Skeletal muscle tissue (tissue), 4 donors: Measurements from ENCODE around the gene SLC66A2. TPM values are rescaled to one million over a fixed set of nuclear protein-coding genes. Genes with fewer than 3 reads are reported as not detected.
"Not testable (repeated sequence)": the region's sequence is repeated elsewhere in the genome, so short reads cannot be mapped to it uniquely, and the experiment has no call there.

Experiments
- H3K27ac ChIP-seq: one replicate; pipeline ENCODE4 v1.7.0; 2013; ENCODE audit warnings: mild to moderate bottlenecking, low read depth, low read length, inconsistent platforms
- H3K27me3 ChIP-seq, 3 donors: one replicate each; pipeline ENCODE4 v1.7.0; 2013; ENCODE audit warnings: low read length in 3 of 3; ENCODE audit not compliant: control insufficient read depth in 3 of 3, insufficient read depth in 3 of 3
- H3K36me3 ChIP-seq, 3 donors: one replicate each; pipeline ENCODE4 v1.7.0; 2013; ENCODE audit warnings: low read length in 3 of 3; ENCODE audit not compliant: control insufficient read depth in 3 of 3, insufficient read depth in 3 of 3
- H3K4me1 ChIP-seq, 3 donors: one replicate each; pipeline ENCODE4 v1.7.0; 2013; ENCODE audit warnings: low read length in 3 of 3, mild to moderate bottlenecking in 3 of 3; ENCODE audit not compliant: control insufficient read depth in 3 of 3, insufficient read depth in 3 of 3
- H3K4me3 ChIP-seq, 3 donors: one replicate each; pipeline ENCODE4 v1.7.0; 2013; ENCODE audit warnings: low read length in 3 of 3
- H3K9ac ChIP-seq, 3 donors: one replicate each; pipeline ENCODE4 v1.7.0; 2013; ENCODE audit warnings: low read length in 3 of 3, mild to moderate bottlenecking in 3 of 3, moderate library complexity in 2 of 3, low read depth in 1 of 3
- H3K9me3 ChIP-seq, 3 donors: one replicate each; pipeline ENCODE4 v1.7.0; 2013; ENCODE audit warnings: low read length in 3 of 3; ENCODE audit not compliant: control insufficient read depth in 3 of 3
- total RNA-seq: library from RNA; depleted of rRNA; stranded (reverse); fragments of >200 nt; gene quantifications from one replicate; pipeline ENCODE4 v1.2.3, GENCODE V29; 2014
- donor health status: Osteomylitis.

SLC66A2 gene
- total RNA-seq, 1 donor from 2014 or later, result 20.4 TPM

- H3K27ac ChIP-seq, result no peak overlapping the region
- no peaks in the 10 kb centered on the region for H3K36me3 ChIP-seq
- H3K4me3 ChIP-seq, result no peak overlapping the region
- no peaks in the 10 kb centered on the region for H3K4me1 ChIP-seq
- H3K9ac ChIP-seq, result no peak overlapping the region
- H3K9me3 ChIP-seq, result peaks cover 0 to 2% (median 1%) of the 10 kb centered on the region in 3 donors
- H3K27me3 ChIP-seq, result peaks cover 3 to 11% (median 4%) of the 10 kb centered on the region in 3 donors
Observed at GRCh38 chr18:79884294-79884962, 67.0 kb downstream of the SLC66A2 start.

- H3K27me3 ChIP-seq, result peaks cover 4 to 18% (median 11%) of the 10 kb centered on the region in 3 donors
- H3K9ac ChIP-seq, result no peak overlapping the region
- peaks cover 0 to 4% (median 0%) of the 10 kb centered on the region in 3 donors for H3K9me3 ChIP-seq
- H3K27ac ChIP-seq, result no peak overlapping the region
- no peak overlapping the region for H3K4me3 ChIP-seq
- H3K36me3 ChIP-seq, result no peaks in the 10 kb centered on the region
- H3K4me1 ChIP-seq, result no peaks in the 10 kb centered on the region
Observed at GRCh38 chr18:79883461-79884293, 67.8 kb downstream of the SLC66A2 start.

DNA sequence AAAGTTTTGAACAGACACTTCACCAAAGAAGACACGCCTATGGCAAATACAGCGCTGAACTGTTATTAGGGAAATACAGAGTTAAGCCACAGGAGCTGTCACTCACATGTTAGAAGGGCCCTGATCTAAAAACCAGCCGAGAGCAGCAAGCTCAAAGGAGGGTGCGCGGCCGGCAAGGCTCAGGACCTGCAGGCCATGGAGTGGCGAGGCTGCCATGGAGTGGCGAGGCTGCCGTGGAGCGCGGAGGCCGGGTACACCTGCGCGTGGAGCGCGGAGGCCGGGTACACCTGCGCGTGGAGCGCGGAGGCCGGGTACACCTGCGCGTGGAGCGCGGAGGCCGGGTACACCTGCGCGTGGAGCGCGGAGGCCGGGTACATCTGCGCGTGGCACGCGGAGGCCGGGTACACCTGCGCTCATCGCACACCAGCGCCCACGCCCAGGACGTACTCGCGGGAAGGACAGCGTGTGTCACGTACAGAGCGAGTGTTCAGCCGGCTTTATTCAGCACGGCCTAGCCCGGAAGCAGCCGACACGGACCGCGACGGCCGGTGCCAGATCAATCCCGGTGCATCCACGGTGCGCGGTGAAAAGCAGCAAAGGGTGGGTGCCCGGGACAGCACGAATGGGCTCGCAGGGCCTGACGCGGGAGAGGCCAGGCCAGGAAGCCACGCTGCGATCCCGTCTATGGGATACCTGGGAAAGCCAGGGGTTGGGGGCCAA lies 68.8 kb downstream of the SLC66A2 start:
- no peak overlapping the region for H3K4me3 ChIP-seq
- no peaks in the 10 kb centered on the region for H3K36me3 ChIP-seq
- no peak overlapping the region for H3K9ac ChIP-seq
- H3K4me1 ChIP-seq, result peaks cover 0 to 4% (median 3%) of the 10 kb centered on the region in 3 donors
- no peak overlapping the region for H3K27ac ChIP-seq
- H3K9me3 ChIP-seq, result peaks cover 0 to 4% (median 0%) of the 10 kb centered on the region in 3 donors
- H3K27me3 ChIP-seq, result peaks cover 4 to 23% (median 16%) of the 10 kb centered on the region in 3 donors

- no peaks in the 10 kb centered on the region for H3K36me3 ChIP-seq
- H3K27me3 ChIP-seq, result peaks cover 5 to 24% (median 20%) of the 10 kb centered on the region in 3 donors
- peaks cover 0 to 2% (median 0%) of the 10 kb centered on the region in 3 donors for H3K9me3 ChIP-seq
- H3K4me1 ChIP-seq, result peaks cover 2 to 12% (median 9%) of the 10 kb centered on the region in 3 donors
- H3K4me3 ChIP-seq, result no peak overlapping the region
- no peak overlapping the region for H3K9ac ChIP-seq
- no peak overlapping the region for H3K27ac ChIP-seq
Observed at GRCh38 chr18:79881695-79882094, 69.8 kb downstream of the SLC66A2 start.

DNA sequence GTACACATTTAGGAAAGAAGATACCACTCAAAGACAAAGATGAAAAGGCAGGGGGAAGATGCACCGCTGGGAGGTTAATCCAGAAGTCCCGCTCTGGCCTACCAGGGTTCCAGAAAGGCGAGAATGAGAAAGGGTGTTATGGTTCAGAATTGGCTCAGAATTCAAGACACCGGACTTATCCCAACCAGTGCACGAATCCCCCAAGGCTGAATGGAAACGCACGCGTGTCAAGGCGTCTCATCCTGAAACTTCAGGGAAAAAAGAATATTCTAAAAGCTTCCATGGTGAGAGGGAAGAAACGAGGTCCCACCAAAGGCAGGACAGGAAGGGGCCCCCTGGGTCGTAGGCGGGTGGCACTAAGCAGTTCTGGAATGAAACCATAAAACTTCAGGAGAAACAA lies 71.9 kb downstream of the SLC66A2 start:
- Histone ChIP-seq H3K4me3 (no peak overlapping the region), H3K36me3 (no peaks in the 10 kb centered on the region), H3K4me1 (peaks cover 2 to 12% (median 9%) of the 10 kb centered on the region in 3 donors), H3K9ac (no peak overlapping the region), H3K9me3 (peaks cover 0 to 2% (median 0%) of the 10 kb centered on the region in 3 donors), H3K27ac (no peak overlapping the region), H3K27me3 (peaks cover 17 to 33% (median 29%) of the 10 kb centered on the region in 3 donors)

DNA sequence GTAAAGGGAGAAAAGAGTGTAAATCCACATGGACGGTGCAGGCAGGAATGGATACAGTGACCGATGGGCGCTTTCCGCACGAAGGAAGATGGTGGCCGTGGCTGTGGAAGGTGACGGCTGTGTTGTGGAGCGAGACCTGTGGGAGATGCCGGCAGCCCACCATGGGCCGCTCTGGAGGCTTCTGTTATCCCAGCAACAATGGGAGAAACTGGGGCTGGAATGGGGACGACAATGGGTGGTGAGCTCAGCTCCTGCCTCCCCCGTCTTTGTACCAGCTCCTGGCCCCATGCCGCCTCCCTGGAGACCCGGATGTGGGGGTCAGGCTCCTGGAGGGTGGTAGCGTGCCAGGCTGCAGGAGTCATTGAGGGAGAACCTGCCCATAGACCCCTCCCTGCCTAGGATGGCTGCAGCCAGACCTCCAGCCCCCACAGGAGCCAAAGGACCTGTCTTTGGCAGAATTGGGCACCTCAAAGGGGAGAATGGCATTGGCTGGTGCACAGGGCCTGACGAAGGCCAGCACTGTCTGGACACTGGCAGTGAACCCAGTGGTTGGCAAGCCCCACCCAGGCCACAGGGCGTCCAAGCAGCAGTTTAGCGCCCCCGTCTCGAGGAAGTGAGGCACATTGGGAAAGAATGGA lies 72.6 kb downstream of the SLC66A2 start:
- H3K4me3 ChIP-seq, result no peak overlapping the region
- peaks cover 0 to 2% (median 0%) of the 10 kb centered on the region in 3 donors for H3K9me3 ChIP-seq
- H3K36me3 ChIP-seq, result no peaks in the 10 kb centered on the region
- no peak overlapping the region for H3K27ac ChIP-seq
- peaks cover 2 to 12% (median 9%) of the 10 kb centered on the region in 3 donors for H3K4me1 ChIP-seq
- no peak overlapping the region for H3K9ac ChIP-seq
- peaks cover 17 to 37% (median 34%) of the 10 kb centered on the region in 3 donors for H3K27me3 ChIP-seq

- H3K27me3 ChIP-seq, result peaks cover 20 to 38% (median 37%) of the 10 kb centered on the region in 3 donors
Observed at GRCh38 chr18:79878246-79878645, 73.2 kb downstream of the SLC66A2 start.

DNA sequence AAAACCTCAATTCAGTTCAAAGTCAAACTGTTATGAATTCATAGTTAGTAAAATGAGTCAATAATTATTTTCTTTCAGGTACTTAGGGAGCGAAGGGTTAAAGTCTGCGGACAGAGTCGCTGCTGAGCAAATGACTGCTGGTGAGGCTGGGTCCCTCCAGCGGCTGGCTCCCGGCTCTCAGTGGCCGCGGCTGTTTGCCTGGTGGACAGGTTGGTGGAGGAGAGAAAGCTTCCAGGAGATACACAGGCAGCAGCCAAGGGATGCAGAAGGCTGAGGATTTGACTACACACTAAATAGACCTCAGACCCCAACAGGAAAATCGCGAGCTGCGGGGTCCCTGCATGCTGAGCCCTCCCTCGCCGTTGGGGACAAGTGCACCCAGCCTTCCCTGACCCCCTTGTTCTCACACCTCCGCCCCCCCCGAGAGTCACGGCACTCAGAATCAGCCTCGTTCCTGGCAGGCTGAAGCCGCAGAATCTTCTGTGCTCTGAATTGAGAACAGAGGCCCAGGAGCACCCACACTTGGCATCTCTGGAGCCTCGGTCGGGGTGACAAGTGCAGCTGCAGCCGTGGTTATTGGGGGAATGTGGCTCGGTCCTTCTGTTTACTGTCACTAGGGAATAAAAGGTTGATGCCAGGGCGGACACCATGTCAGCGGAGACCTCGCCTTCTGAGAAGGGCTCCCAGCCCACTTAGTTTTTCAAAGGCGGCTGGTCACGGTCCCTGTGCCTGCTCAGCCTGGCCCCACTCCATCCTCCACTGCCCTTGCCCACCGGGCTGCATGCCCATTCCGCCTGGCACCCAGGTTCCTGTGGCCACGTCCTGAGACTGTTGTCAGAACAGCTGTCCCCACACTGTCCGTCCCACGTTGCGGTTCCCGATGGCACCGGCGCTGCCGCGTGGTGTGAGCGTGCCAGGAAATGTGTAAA lies 74.0 kb downstream of the SLC66A2 start:
- Histone ChIP-seq H3K4me1 (peaks cover 2 to 15% (median 13%) of the 10 kb centered on the region in 3 donors), H3K36me3 (no peaks in the 10 kb centered on the region), H3K27me3 (peaks cover 20 to 38% (median 37%) of the 10 kb centered on the region in 3 donors), H3K4me3 (peak overlapping the region; percentile 1 to 61 (median 23)), H3K9me3 (peaks cover 0 to 2% (median 0%) of the 10 kb centered on the region in 3 donors), H3K9ac (peak overlapping the region in 1 of 3 donors; percentile 40), H3K27ac (no peak overlapping the region)

More at GRCh38 chr18:79878246-79878645, 73.2 kb downstream of the SLC66A2 start:
- Histone ChIP-seq H3K4me1 (peaks cover 2 to 15% (median 13%) of the 10 kb centered on the region in 3 donors), H3K4me3 (peak overlapping the region in 1 of 3 donors; percentile 61)
- not testable (repeated sequence) for H3K36me3 ChIP-seq, H3K9ac ChIP-seq, H3K9me3 ChIP-seq, H3K27ac ChIP-seq
